H54 (cell line): ENCODE measurements around the gene FAM184B.
"Not testable (repeated sequence)": the region's sequence is repeated elsewhere in the genome, so short reads cannot be mapped to it uniquely, and the experiment has no call there.

ENCODE experiments used
- DNase-seq: peaks from one replicate; pipeline ENCODE4 v3.0.0; 2011; ENCODE audit warnings: low spot score, mixed read lengths; ENCODE audit not compliant: insufficient read length
- FAIRE-seq: peaks from 3 replicates; lab custom pipeline; 2011; peaks lifted over from hg19 to GRCh38; lab: Jason Lieb, UNC
- POLR2A ChIP-seq: IDR thresholded peaks from 2 replicates; pipeline ENCODE4 v1.6.1; 2011; ENCODE audit warnings: low read depth, mild to moderate bottlenecking, low read length

Gene FAM184B

DNA sequence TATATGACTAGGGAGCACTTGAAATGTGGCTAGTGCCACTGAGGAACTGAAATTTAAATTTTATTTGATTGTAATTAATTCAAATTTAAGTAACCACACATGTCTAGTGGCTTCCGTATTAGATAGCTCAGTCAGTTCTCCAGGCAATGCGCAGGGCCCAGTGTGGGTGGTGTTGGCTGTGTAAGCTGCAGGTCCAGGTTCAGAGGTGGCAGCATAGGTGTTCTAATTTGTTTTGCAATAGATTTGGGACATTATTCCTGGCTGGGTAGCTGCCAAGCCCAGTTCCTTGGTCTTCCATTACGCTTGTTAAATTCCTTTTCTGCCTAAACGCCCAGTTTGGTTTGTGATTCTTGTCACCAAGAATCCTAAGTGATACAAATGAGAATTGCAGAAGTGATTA, 79.5 kb downstream of the FAM184B start:
- FAIRE-seq: no peak
- no peak for TF ChIP-seq POLR2A
- no peak for DNase-seq

DNA sequence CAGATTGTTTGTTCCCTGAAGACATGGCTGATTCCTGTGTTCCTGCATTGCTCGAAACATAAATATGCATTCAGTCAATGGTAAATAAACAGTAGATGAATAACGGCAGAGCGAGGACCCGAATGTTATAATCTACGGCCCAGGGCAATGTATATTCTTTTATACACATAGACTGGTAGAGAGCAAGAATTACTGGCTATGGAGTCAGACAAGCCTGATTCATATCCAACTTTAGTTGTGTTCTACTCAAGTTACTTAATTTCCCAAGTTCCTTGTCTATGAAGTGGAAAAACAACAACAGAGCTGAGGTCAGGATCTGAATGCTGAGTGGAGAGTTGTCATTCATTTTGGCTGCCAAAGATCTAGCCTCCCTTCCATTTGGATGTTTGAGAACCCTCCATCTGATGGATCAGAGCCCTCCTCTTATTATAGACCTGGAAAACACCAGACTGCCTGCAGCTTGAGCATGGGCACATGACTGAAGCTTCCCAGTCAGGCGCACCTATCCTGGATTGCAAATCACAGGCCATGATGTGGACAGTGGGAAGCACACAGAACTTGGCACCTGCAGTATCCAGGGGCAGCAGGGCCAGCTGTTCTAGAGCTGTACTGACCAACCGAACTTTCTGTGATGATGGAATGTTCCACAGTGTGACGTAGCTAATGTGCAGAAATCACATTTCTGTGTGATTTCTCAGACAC, 80.1 kb downstream of the FAM184B start:
- FAIRE-seq (no peak), DNase-seq (no peak)
- TF ChIP-seq POLR2A: no peak

DNA sequence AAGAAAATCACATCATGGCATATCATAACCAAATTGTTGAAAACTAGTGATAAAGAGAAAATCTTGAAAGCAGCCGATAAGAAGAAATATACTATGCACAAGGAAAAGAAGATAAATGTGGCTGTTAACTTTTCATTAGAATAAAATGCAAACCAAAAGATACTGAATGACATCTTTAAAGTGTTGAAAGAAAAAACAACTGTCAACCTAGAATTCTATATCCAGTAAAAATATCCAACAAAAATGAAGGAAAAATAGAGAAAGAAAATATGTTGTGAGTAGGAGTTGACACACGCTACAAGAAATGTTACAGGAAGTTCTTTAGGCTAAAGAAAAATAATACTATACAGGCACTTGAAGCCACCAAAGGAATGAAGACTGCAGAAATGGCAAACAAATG, 82.0 kb downstream of the FAM184B start:
- TF ChIP-seq POLR2A: no peak
- DNase-seq (no peak), FAIRE-seq (no peak)

DNA sequence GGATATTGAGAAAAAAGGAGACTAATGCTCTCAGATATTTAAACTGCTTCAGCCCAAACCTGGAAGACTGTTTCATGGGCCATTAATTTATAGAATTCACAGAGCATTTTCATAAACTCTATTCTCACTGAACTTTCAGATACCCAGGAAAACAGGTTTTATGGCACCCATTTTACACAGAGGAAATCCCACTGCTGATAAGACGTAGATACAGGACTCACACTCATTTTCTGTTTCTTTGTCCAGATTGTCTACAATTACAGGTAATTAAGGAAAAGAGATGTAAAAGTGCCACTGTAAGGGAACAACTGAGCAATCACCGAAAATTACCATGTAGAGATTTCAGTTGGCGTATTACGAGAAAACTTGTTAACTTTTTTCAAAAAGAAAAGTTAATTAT, 83.3 kb downstream of the FAM184B start:
- TF ChIP-seq POLR2A: no peak
- FAIRE-seq (no peak), DNase-seq (no peak)

DNA sequence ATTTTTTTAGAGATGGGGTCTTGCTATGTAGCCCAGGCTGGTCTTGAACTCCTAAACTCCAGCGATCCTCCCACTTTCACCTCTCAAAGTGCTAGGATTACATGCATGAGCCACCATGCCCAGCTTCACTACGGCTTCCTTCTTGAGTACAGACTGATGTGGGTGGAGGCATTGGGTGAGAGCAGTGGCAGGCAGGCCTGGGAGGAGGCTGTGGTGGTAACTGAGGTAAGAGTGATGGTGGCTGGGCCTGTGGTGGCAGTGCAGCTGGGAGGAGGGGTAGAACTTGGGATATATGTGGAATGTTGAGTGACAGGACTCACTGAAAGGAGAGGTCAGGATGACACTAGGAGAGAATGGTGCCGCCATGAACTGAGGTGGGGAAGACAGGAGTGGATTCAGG, 86.1 kb downstream of the FAM184B start:
- FAIRE-seq (no peak), DNase-seq (no peak)
- no peak for TF ChIP-seq POLR2A

DNA sequence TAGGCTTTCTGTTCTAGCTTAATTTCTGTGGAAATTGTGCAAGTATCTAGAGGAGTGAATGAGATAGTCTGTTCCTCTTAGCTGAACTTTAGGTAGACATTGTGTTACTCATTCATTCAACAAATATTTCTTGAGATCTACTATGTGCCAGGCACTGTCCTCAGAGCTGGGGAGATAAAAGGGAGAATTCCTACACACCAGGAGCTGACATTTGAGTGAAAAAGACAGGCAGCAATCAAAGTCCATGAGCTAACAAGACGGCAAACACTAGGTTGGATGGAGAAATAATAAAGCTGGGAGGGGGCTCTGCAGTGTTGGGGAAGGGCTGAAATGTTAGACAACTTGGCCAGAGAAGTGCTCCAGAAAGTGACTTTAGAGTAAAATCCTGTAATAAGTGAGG, 86.9 kb downstream of the FAM184B start:
- no peak for DNase-seq
- FAIRE-seq: no peak
- no peak for TF ChIP-seq POLR2A

DNA sequence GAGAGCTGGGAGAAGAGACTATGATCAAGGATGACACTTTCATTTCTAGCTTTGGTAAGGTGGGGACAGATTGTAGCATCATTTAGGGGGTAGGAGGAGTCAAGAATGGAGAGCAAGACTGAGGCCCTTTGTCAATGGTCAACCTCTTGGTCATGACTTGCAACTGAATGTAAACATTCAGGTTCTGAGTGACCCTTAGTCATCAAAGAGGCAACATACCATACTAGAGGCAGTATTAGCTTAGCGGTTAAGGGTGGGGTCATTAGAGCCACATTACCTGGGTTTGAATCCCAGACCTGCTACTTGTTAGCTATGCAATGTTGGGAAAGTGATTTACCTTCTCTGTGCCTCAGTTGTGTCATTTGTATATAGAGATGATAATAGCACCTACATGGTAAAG, 90.5 kb downstream of the FAM184B start:
- FAIRE-seq: no peak
- no peak for TF ChIP-seq POLR2A
- DNase-seq: no peak

DNA sequence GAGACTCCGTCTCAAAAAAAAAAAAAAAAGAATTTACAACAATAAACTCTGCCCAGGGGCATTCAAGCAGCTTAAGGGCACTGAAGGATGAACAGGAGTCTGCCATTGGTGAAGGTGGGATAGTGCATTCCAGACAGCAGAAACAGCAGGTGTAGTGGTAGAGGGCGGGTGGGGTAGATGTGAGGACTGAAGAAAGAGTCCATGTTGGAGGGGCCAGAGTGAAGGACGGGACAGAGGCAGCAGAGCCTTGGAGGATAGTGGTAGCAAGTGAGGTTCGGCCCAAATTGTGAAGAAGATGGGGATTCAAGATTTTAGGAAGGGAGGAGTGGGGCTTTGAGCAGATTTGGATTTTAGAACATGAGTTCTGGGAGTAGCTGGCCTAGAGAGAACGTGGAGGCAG, 91.3 kb downstream of the FAM184B start:
- no peak for TF ChIP-seq POLR2A
- no peak for DNase-seq
- no peak for FAIRE-seq

DNA sequence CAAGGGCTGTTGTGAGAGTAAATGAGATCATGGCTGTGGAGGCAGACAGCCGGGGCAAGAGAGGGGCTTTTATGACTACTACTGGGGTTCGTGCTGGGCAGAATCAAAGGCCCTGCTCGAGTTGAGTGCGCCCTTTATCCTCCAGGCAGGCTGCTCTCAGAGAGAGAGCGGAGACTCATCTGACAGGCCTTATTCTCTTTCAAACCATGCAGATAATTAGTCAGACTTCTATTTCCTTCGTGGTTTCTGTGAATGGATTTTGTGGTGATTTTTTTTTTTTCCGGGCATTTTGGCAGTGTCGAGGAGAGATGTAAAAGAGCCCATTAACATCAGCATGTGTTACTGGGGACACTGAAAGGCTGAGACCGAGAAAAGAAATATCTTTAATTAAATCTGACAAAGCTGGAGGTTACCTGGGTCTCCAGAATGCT, 93.4 kb downstream of the FAM184B start:
- TF ChIP-seq POLR2A: no peak
- FAIRE-seq: no peak
- no peak for DNase-seq

DNA sequence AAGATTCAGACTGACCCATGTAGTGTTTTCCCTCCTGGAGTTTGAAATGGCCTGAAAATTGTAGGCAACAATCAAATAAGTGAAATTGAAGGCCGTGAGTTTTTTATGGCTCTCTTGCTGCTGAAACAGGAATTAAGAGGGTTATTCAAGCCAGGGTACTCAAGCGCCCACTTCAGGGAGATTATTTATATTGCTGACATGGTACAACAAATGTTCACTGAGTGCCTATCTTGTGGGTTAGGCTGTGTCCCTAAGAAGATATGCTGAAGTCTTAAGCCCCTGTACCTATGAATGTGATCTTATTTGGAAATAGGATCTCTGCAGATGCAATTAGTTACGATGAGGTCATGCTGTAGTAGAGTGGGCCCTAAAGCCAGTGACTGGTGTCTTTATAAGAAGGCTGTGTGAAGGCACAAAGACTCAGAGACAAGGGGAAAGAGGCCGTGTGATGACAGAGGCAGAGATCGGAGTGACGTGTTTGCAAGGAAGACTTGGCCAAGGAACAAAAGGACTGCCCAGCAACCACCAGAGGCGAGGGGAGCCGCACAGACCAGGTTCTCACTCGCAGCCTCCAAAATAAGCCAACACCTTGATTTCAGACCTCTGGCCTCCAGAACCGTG, 94.1 kb downstream of the FAM184B start:
- TF ChIP-seq POLR2A: no peak
- FAIRE-seq: no peak
- no peak for DNase-seq

DNA sequence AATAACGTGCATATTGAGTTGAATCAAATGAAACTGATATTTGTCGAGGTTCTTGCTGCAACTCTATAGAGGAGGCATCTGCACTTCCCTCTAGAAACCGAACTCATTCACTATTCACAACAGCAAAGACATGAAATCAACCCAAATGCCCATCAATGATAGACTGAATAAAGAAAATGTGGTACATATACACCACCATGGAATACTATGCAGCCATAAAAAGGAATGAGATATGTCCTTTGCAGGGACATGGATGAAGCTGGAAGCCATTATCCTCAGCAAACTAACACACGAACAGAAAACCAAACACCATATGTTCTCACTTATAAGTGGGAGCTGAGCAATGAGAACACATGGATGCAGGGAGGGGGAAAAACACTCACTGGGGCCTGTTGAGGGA, 96.8 kb downstream of the FAM184B start:
- DNase-seq, FAIRE-seq: not testable (repeated sequence)

DNA sequence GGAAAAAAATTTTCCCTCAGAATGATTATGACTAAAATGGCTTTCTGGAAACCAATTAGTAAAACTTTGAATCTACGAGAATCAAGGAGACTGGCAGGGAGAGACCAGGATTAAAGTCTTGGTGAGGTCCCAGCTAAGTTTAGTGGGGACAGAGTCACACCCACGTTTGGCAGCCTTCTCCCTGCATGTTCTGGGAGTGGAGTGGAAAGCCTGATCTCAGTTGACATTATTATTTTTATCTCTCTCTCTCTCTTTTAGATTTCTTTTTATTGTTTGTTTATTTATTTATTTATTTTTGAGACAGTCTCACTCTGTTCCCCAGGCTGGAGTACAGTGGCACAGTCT, 99.2 kb downstream of the FAM184B start:
- TF ChIP-seq POLR2A: no peak
- FAIRE-seq: no peak

DNA sequence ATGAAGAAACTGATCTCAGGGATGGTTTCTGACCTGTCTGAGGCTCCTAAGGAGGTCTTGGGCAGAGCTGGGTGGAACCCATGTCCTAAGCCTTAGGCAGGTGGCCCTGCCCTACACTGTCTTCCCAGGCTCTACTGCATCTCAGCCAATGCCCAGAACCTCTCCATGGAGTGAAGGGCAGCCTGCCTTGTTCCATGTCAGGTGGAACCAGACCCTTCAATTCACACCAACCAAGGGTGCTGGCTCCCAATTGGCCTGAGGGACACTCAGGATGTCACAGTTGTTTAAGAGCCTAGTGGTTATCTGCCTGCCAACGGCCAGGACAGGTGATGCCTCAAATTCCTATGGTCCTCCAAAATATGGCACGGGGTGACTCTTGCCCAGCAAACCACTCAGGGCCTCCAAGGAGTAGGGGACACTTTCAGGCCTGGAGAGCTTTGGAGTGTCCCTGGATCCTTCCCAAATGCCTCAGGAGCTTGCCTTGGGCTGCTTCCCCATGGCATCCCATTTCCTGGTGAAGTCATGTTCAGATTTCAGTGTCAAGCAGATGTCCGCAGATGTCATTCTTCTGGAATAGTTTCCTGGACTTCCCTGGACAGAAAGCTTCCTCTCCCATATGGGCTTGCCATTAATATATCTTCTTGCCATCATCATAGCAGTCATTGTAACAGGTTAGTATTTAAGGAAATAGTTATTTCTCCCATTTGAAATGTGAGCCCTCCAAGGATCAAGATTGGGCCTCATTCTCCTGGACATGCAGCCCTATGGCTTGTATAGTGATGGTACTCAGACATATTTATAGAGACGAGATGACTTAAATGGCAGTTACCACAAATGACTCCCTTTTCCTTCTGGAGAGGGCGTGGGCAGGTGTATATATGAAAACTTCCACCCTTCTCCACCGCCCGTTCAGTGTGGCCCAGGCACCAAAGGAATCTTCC, 99.9 kb downstream of the FAM184B start:
- no peak for TF ChIP-seq POLR2A
- no peak for DNase-seq
- FAIRE-seq: no peak

More for the DNA sequence above, 99.2 kb downstream of the FAM184B start:
- no peak for DNase-seq
